Measurements from ENCODE around the gene IKZF5.

IKZF5 gene

DNA sequence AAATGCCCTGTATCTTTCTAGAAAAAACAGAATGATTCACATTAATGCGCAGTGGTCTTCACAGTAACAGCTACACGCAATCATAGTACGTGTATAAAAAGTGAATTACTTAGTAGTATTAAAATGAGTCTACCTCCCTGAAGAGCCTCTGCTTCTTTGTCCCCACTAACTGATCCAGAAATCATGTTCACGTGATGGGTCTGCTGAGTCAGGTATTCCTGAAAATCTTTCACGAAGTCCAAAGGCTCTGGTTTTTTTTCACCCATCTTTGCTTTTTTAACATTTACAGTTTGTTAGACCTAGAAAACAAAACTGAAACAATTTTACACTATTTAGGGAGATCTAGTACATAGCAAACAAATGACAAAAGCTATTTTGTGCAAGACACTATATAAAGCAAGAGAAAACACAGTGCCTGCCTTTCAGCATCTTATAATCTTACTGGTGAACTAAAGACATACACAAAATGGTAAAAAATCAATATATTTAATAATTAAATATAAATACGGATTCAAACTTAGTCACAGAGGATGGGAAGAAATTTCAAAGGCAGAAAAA is 10.2 kb downstream of the IKZF5 start:
- TF ChIP-seq CTCF (IDR thresholded peaks at IDR 0.05; ENCODE audit: control insufficient read depth, extremely low read depth, insufficient read depth): no peak
- no peak for DNase-seq (ENCODE audit: low read depth)
- H3K4me3 ChIP-seq (ENCODE audit: low read depth, low read length): no peak overlapping the region

DNA sequence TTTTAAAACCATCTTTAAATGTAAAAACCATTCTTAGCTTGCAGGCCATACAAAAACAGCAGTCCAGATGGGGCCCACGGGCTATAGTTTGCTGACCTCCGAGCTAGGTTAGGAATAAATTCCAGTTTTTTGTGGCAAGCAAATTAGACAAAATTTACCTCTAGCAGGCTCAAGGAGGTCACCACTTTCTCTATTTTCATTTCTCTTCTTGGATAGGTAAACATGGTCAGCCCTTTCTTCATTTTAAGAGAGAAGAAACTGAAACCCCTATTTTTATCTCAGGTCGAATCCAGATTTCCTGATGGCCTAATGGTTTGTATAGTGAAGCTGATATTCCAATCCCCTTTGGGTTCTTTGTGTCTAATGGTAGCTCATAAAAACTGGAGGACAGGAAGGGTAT is 10.7 kb downstream of the IKZF5 start:
- no peak for DNase-seq (ENCODE audit: low read depth)
- H3K4me3 ChIP-seq (ENCODE audit: low read depth, low read length): no peak overlapping the region
- TF ChIP-seq CTCF (IDR thresholded peaks at IDR 0.05; ENCODE audit: control insufficient read depth, extremely low read depth, insufficient read depth): no peak

DNA sequence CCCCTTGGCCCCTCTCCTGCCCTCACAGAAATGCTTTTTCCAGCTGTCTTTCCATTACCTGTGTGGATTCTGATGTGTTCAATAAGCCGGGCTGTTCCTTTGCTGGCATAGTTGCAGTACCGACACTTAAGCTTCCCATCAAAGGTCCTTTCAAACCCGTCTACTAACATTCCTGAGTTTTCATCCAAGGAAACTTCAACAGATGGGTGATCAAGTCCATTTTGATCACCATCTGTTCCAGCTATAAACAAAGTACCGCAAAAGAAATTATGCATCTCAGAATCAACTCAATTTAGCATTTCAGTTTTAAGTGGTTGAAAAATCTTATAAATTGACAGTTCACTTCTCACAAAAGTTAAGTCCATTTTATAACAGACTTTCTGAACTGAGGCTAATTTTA is 12.7 kb downstream of the IKZF5 start:
- TF ChIP-seq CTCF (IDR thresholded peaks at IDR 0.05; ENCODE audit: control insufficient read depth, extremely low read depth, insufficient read depth): no peak
- H3K4me3 ChIP-seq (ENCODE audit: low read depth, low read length): no peak overlapping the region
- DNase-seq (ENCODE audit: low read depth): no peak

DNA sequence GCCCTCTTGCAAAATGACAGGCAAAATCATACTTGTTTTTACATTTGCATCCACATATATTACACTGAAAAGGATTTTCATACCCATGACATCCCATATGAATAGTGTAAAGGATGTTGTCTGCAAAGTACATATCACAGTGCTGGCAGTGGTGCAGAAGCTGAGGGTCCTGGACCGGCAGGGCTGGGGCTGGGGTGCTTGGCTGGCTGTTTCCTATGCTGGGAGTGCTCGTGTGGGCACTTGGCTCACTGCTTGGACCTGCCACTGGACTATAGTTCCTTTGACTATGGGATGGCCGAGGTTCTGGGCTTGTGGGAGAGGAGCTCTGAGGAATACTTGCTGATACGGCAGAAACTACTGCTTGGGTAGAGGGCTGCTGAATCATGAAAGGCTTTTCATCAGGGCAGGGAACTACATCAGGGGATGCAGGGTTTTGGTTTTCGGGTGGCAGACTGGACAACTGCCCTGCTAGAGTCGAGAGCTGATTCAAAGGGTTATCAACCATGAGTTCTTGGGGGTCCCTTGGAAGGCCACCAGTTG is 14.7 kb downstream of the IKZF5 start:
- TF ChIP-seq CTCF (IDR thresholded peaks at IDR 0.05; ENCODE audit: control insufficient read depth, extremely low read depth, insufficient read depth): no peak
- H3K4me3 ChIP-seq (ENCODE audit: low read depth, low read length): no peak overlapping the region
- DNase-seq (ENCODE audit: low read depth): no peak

DNA sequence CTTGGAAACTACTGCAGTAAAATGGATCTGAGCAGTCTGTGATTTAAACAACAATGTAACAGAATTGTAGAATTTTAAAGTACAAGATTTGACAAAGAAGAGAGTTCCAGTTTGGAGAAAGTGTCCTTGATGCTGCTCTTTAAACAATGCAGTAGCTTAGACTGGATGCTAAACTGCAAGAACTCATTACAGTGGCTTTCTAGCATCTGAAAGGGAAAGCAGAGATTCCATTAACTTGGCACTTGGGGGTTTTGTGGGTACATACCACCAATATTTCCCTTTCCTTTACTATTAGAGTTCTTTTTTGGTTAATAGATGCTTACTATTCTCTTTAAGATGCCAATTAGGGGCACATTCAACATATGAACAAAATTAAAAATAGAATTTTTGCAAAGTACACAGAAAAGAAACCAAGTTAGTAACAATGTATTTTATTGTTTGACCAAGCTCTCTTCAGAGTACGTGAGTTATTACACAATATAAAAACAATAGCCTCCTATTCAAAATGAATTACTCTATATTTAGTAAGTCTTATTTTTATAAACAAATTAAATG is 16.5 kb downstream of the IKZF5 start:
- no peak for TF ChIP-seq CTCF (IDR thresholded peaks at IDR 0.05; ENCODE audit: control insufficient read depth, extremely low read depth, insufficient read depth)
- no peak for DNase-seq (ENCODE audit: low read depth)
- H3K4me3 ChIP-seq (ENCODE audit: low read depth, low read length): no peak overlapping the region

DNA sequence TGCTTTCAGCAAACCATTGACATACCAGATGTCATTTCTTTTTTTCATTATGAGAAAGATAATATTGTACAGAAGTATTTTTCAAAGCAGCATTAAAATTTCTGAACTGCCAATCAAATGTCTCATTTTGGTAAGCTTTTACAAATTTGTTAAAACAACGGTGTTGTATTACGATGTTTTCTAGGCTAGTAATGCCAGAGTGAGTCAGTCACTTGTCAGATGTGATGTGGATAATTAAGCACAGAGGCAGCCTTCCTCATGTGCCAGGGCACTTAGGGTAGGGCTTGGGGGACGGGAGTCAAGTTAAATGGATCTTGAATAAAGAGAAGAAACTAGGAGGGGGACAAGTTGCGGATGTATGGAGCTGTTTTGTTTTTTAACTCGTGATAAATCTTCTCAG is 18.3 kb downstream of the IKZF5 start:
- H3K4me3 ChIP-seq (ENCODE audit: low read depth, low read length): no peak overlapping the region
- no peak for DNase-seq (ENCODE audit: low read depth)
- TF ChIP-seq CTCF (IDR thresholded peaks at IDR 0.05; ENCODE audit: control insufficient read depth, extremely low read depth, insufficient read depth): no peak

DNA sequence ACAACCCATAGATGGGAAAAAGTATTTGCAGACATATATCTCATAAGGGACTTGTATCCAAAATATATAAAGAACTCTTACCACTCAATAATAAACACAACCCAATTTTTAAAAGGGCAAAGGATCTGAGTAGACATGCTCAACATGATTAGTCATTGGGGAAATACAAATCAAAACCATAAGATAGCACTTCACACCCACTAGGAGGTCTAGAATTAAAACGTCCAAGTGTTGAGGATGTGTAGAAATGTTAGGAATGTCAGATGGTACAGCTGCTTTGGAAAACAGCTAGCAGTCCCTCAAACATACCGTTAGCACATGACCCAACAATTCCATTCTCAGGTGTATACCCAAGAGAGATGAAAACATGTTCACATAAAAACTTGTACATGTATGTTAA is 20.1 kb downstream of the IKZF5 start:
- no peak for TF ChIP-seq CTCF (IDR thresholded peaks at IDR 0.05; ENCODE audit: control insufficient read depth, extremely low read depth, insufficient read depth)
- DNase-seq (ENCODE audit: low read depth): no peak
- H3K4me3 ChIP-seq (ENCODE audit: low read depth, low read length): no peak overlapping the region

Measured in LNCaP clone FGC (cell line).